RPMI8226 (cell line): ENCODE measurements around the gene NACA.
"Not testable (repeated sequence)": the region's sequence is repeated elsewhere in the genome, so short reads cannot be mapped to it uniquely, and the experiment has no call there.

Experiments used
- DNase-seq: peaks from one replicate; pipeline ENCODE4 v3.0.0-alpha.2; 2015

Gene NACA

GRCh38 chr12:56723889-56724700 is 1.0 kb downstream of the NACA start:
- peak; percentile 78 for DNase-seq

DNA sequence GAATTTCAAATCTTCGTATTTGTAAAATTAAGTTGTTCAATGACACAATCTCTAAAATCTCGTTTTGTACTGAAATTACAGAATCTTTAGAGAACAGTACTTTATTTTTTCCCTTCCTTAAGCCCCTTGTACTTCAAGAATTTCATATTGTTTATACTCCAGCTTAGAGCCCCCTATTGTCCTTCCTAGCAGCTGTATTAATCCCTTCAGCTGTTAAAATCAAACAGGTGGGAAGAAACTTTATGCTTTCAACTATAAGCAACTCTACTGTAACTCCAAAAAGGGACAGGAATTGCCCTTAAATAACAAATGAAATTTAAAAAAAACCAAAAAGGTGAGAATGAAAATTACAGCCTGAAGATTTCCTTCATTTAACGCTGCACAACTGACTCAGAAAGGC is 1.7 kb downstream of the NACA start:
- DNase-seq, result no peak

GRCh38 chr12:56722832-56723231 is 2.3 kb downstream of the NACA start:
- no peak for DNase-seq

DNA sequence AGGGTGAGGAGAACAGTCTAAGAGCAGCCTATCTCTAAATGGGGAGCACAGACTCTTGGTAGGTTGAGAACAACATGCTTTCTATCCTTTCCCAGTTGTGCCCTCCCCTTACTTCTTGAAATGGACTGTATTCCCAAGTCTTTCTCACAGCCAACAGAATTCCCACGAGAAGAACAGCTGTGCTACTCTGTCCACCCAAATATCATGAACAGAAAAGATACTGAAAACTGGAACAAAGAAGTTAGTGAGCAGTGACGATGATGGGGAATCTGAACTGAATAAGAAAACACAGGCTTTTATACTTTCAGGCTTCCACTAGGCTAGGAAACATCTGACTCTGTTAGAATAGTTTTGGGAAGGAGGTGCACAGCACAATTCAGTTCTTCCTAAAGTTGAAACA is 3.4 kb downstream of the NACA start:
- no peak for DNase-seq

GRCh38 chr12:56721216-56721615 is 3.9 kb downstream of the NACA start:
- no peak for DNase-seq

DNA sequence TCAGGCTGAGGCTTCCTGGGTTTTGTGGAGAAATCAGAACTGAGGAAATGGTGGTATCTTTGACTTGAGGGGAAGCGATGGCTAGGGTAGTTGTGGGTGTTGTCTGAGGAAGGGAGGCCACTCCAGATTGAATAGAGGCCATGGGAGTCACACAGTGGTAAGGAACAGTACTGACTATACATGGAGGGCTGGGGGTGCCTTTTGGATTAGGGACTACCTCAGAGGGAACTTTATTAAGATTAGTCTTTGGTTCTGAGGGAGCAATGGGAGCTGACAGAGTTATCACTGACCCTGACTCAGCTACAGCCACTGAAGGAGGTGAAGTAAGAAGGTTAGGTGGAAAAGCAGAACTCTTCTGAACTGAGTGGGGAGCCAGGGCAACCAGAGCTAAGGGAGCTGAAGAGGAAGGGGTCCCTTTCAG is 4.4 kb downstream of the NACA start:
- DNase-seq, result no peak

DNA sequence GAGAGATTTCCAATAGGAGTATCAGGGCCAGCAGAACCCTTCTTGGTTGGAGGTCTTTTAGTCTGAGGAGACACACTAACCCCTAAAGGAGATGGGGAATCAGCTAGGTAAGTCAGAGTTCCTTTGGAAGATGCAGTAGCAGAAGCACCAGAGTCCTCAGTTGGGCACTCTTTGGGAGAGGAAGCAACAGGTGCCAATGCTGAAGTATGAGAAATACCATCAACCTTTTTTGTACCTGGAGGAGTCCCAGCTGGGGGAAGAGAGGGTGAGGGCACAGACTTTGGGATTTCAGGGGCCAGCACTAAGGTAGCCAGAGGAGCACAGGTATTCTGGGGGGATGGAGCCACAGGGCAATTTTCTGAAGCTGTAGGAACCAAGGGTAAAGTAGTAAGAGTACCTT is 6.0 kb downstream of the NACA start:
- DNase-seq, result no peak

DNA sequence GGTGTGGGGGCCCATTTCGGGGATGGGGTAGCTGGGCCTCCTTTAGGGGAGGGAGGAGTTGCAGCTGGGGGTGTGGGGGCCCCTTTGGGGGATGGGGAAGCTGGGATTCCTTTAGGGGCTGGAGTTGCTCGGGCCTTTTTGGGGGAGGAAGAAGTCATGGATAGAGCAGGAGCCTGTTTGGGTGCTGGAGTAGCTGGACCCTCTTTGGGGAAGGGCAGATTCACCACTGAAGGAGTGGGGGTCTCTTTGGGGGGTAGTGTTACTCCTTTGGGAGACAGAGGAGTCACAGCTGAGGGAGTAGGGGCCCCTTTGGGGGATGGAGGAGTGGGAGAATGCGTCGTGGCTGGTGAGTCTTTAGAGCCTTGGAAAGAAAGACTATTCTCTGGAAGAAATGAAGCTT is 6.5 kb downstream of the NACA start:
- no peak for DNase-seq

GRCh38 chr12:56718149-56718548 is 7.0 kb downstream of the NACA start:
- DNase-seq, result no peak

- DNase-seq, result no peak
Measured at GRCh38 chr12:56716933-56717880, 7.9 kb downstream of the NACA start.

- DNase-seq, result no peak
Measured at GRCh38 chr12:56716458-56716857, 8.6 kb downstream of the NACA start.

DNA sequence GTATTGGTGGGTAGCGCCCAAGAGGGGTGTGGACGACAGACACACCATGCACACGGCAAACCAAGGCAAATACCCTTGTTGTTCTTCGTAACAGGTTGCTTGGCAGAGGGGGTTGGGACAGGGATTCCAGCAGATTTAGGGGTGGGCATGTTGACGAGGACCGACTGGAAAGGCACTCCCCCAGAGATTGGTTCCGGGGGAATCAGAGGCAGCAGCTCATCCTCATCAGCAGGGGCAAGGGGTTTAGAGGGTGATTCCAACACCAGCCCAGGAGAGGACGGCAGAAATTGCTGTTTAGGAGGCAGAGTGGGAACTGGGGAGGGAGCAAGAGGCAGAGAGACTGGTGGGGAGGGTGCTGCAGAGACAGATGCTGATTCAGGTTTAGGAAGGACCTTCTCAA is 9.3 kb downstream of the NACA start:
- DNase-seq, result no peak

- no peak for DNase-seq
Measured at GRCh38 chr12:56714431-56714929, 10.6 kb downstream of the NACA start.

GRCh38 chr12:56713345-56713744 is 11.8 kb downstream of the NACA start:
- peak; percentile 38 for DNase-seq

- DNase-seq, result no peak
Measured at GRCh38 chr12:56709759-56710376, 15.2 kb downstream of the NACA start.

DNA sequence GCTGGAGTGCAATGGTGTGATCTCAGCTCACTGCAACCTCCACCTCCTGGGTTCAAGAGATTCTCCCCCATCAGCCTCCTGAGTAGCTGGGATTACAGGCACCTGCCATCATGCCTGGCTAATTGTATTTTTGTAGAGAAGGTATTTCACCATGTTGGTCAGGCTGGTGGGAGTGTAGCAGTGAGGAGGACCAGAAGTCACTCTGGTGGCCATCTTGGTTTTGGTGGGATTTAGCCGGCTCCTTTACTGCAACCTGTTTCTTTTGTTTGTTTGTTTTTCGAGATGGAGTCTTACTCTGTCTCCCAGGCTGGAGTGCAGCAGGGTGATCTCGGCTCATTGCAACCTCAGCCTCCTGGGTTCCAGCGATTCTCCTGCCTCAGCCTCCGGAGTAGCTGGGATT is 20.6 kb downstream of the NACA start:
- not testable (repeated sequence) for DNase-seq

DNA sequence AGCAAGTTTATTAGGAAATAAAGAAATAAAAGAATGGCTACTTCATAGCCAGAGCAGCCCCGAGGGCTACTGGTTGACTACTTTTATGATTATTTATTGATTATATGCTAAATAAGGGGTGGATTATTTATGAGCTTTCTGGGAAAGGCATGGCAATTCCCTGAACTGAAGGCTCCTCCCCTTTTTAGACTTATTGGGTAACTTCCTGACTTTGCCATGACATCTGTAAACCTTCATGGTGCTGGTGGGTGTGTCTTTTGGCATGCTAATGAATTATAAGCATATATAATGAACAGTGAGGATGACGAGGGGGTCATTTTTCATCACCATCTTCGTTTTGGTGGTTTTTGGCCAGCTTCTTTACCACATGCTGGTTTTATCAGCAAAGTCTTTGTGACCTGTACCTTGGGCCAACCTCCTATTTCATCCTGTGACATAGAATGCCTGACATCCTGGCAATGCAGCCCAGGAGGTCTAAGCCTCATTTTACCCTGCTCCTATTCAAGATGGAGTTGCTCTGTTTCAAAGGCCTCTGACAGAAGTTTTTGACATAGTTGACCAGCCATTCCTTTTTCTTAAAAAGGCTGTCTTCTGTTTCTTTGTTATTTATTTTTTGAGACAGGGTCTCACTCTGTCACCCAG is 26.0 kb downstream of the NACA start:
- no peak for DNase-seq

- no peak for DNase-seq
Measured at GRCh38 chr12:56695327-56696101, 29.6 kb downstream of the NACA start.

DNA sequence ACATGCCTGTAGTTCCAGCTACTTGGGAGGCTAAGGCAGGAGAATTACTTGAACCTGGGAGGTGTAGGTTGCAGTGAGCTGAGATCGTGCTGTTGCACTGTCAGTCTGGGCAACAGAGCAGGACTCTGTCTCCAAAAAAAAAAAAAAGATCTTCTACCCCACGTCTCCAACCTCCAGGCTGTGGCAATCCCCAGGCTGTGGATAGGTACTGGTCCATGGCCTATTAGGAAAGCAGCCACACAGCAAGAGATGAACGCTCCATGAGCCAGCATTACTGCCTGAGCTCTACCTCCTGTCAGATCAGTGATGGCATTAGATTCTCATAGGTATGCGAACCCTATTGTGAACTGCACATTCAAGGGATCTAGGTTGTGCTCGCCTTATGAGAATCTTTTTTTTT is 30.9 kb downstream of the NACA start:
- no peak for DNase-seq

- DNase-seq, result no peak
Measured at GRCh38 chr12:56688846-56689109, 36.3 kb downstream of the NACA start.

DNA sequence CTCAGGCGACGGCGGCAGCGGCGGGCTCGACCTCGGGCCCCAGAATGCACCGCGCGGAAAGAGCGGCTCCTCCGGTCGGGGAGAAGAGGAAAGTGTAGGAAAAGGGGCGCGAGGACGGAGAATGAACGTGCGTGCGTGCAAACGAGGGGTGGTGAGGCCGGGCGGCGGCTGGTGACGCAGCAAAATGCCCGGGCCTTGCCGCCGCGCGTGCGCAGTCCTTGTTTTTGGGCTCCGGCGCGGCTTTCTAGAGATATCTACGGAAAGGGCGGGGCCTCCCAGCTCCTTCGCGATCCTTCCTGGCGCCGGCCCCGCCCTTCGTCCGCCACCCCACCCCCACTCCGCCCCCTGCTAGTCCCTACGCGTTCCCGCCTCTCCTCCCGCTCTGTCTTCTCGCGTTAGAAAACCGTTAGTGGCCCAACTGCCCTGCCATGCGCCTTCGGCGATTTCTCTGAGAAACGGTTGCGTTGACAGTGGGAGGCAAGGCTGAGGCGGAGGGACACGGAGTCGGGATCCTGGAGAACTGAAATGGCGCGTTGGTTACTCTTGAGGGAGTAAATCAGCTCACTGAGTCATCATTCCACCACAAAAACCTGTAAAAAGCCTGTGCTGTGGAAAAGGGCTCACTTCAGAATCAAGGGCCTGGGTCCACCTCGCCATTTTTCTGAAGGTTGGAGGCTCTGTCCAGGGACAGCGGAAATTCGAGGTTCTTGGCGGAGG is 36.8 kb downstream of the NACA start, which contains the start of gene PTGES3:
Gene PTGES3, minus strand, starts transcription at position 156 of the 717 bp plus-strand sequence. CDS start 285 bp downstream, outside the sequence.
- DNase-seq, result peak; percentile 99
